GM23338 (cell line): ENCODE results near the gene GMPR. TPM values are rescaled to one million over a fixed set of nuclear protein-coding genes. Genes with fewer than 3 reads are reported as not detected.
"Not testable (repeated sequence)": the region's sequence is repeated elsewhere in the genome, so short reads cannot be mapped to it uniquely, and the experiment has no call there.

Experiments
- ATAC-seq: fragments of 200-7000 bp; cut with Tn5 transposase; 3 replicates; pipeline ENCODE4 v1.9.1; 2020
- DNase-seq: peaks from one replicate; pipeline ENCODE4 v3.0.0-alpha.2; 2015; ENCODE audit warnings: low spot score
- H2AFZ ChIP-seq: fragments of 200-600 bp; sonication (generic); 2 replicates; pipeline ENCODE4 v1.8.0; 2016; ENCODE audit warnings: antibody characterized with exemption, mild to moderate bottlenecking, moderate library complexity
- H3F3A ChIP-seq: fragments of 200-600 bp; sonication (generic); replicated peaks from 2 replicates; pipeline ENCODE4 v1.8.0; 2017; ENCODE audit warnings: antibody characterized with exemption, mixed run types, low read depth
- H3K27ac ChIP-seq: fragments of 200-600 bp; sonication (generic); 2 replicates; pipeline ENCODE4 v1.6.1; 2016; ENCODE audit warnings: low read depth
- H3K27me3 ChIP-seq: fragments of 200-600 bp; sonication (generic); 2 replicates; pipeline ENCODE4 v1.8.0; 2016; ENCODE audit warnings: mild to moderate bottlenecking, mixed run types, moderate library complexity; ENCODE audit not compliant: insufficient read depth
- H3K36me3 ChIP-seq: fragments of 200-600 bp; sonication (generic); 2 replicates; pipeline ENCODE4 v1.8.0; 2016; ENCODE audit warnings: mild to moderate bottlenecking; ENCODE audit not compliant: insufficient read depth
- H3K4me1 ChIP-seq: fragments of 200-600 bp; sonication (generic); 2 replicates; pipeline ENCODE4 v1.8.0; 2016; ENCODE audit warnings: mild to moderate bottlenecking, moderate library complexity; ENCODE audit not compliant: insufficient read depth
- H3K4me2 ChIP-seq: fragments of 200-600 bp; sonication (generic); 2 replicates; pipeline ENCODE4 v1.7.1; 2017; ENCODE audit warnings: mixed run types
- H3K4me3 ChIP-seq: fragments of 200-600 bp; sonication (generic); 2 replicates; pipeline ENCODE4 v1.6.1; 2016; ENCODE audit warnings: mixed run types
- H3K79me2 ChIP-seq: fragments of 200-600 bp; sonication (generic); replicated peaks from 2 replicates; pipeline ENCODE4 v1.8.0; 2017; ENCODE audit warnings: mild to moderate bottlenecking; ENCODE audit not compliant: insufficient read depth
- H3K9me2 ChIP-seq: fragments of 200-600 bp; sonication (generic); 2 replicates; pipeline ENCODE4 v1.8.0; 2017; ENCODE audit not compliant: insufficient read depth
- H4K20me1 ChIP-seq: fragments of 200-600 bp; sonication (generic); replicated peaks from 2 replicates; pipeline ENCODE4 v1.8.0; 2017; ENCODE audit warnings: mild to moderate bottlenecking; ENCODE audit not compliant: insufficient read depth
- H3K27ac Mint-ChIP-seq: 2 replicates; pipeline ENCODE4 v1.8.0; 2020; ENCODE audit warnings: inconsistent platforms, mild to moderate bottlenecking, moderate library complexity, mixed read lengths
- H3K27me3 Mint-ChIP-seq: 3 replicates; pipeline ENCODE4 v1.8.0; 2022; ENCODE audit warnings: low read depth, mild to moderate bottlenecking, moderate library complexity, mixed read lengths, inconsistent platforms; ENCODE audit not compliant: insufficient read depth, poor library complexity
- H3K36me3 Mint-ChIP-seq: 3 replicates; pipeline ENCODE4 v1.8.0; 2021; ENCODE audit warnings: low read depth, mild to moderate bottlenecking, inconsistent platforms, moderate library complexity, mixed read lengths
- H3K4me1 Mint-ChIP-seq: 3 replicates; pipeline ENCODE4 v1.8.0; 2020; ENCODE audit warnings: mild to moderate bottlenecking, inconsistent platforms, mixed read lengths
- H3K4me3 Mint-ChIP-seq: 3 replicates; pipeline ENCODE4 v1.8.0; 2021; ENCODE audit warnings: moderate library complexity, mild to moderate bottlenecking, inconsistent platforms, mixed read lengths
- H3K9me3 Mint-ChIP-seq: 3 replicates; pipeline ENCODE4 v1.8.0; 2020; ENCODE audit warnings: moderate library complexity, mild to moderate bottlenecking, inconsistent platforms, mixed read lengths
- CREB1 ChIP-seq: fragments of 250-450 bp; sonication (Bioruptor Pico); IDR thresholded peaks from 2 replicates; pipeline ENCODE4 v1.5.0; 2020; ENCODE audit warnings: low read depth, mild to moderate bottlenecking, moderate library complexity
- ETS1 ChIP-seq: IDR thresholded peaks from 2 replicates; pipeline ENCODE4 v1.6.1; 2016; ENCODE audit warnings: antibody characterized with exemption
- EZH2 ChIP-seq: fragments of 200-600 bp; sonication (generic); IDR thresholded peaks from one replicate; pipeline ENCODE4 v1.8.0; 2017; ENCODE audit warnings: antibody characterized with exemption, mild to moderate bottlenecking, low read depth; ENCODE audit not compliant: unreplicated experiment
- JUNB ChIP-seq: IDR thresholded peaks from one replicate; pipeline ENCODE4 v1.6.1; 2016; ENCODE audit warnings: antibody characterized with exemption; ENCODE audit not compliant: unreplicated experiment
- NANOG ChIP-seq: IDR thresholded peaks from 2 replicates; pipeline ENCODE4 v1.6.1; 2016; ENCODE audit warnings: antibody characterized with exemption, borderline replicate concordance
- STAT1 ChIP-seq: IDR thresholded peaks from one replicate; pipeline ENCODE4 v1.6.1; 2016; ENCODE audit warnings: antibody characterized with exemption; ENCODE audit not compliant: unreplicated experiment
- ZNF331 ChIP-seq: fragments of 250-450 bp; sonication (Bioruptor Pico); IDR thresholded peaks from 2 replicates; pipeline ENCODE4 v1.5.0; 2020; ENCODE audit warnings: low read depth, mild to moderate bottlenecking, moderate library complexity
- ZNF462 ChIP-seq: fragments of 250-450 bp; sonication (Bioruptor Pico); IDR thresholded peaks from 2 replicates; pipeline ENCODE4 v1.5.0; 2020; ENCODE audit warnings: mild to moderate bottlenecking, moderate library complexity
- polyA plus RNA-seq: library from polyadenylated mRNA; unstranded; fragments of >200 nt; fragmentation: Nextera tagmentation; extraction: Ambion mirVana; gene quantifications from 2 replicates; pipeline ENCODE4 v1.2.1, GENCODE V29; 2016
- total RNA-seq: library from RNA; depleted of rRNA; stranded (reverse); fragments of >200 nt; shearing (Covaris generic); gene quantifications from 2 replicates; pipeline ENCODE4 v1.2.3, GENCODE V29; 2014

GMPR gene
- total and polyA plus RNA-seq, 2 experiments from 2014 or later, result 0.23 to 0.35 TPM

- no peak for TF ChIP-seq ZNF331 (CRISPR knock-in tag)
- no peak for TF ChIP-seq ETS1
- TF ChIP-seq STAT1, result no peak
- TF ChIP-seq NANOG, result no peak
- TF ChIP-seq EZH2, result no peak
- TF ChIP-seq CREB1 (CRISPR knock-in tag), result no peak
- TF ChIP-seq JUNB, result no peak
- TF ChIP-seq ZNF462, result no peak
- H3K36me3 ChIP-seq, result no peaks in the 10 kb centered on the region
- Mint-ChIP-seq H3K27me3 (peaks cover 4% of the 10 kb centered on the region), H3K27ac (no peak overlapping the region), H3K36me3 (no peaks in the 10 kb centered on the region), H3K4me3 (no peak overlapping the region), H3K4me1 (peaks cover 4% of the 10 kb centered on the region; the same call in 2 of the 3 replicates), H3K9me3 (peaks cover 4% of the 10 kb centered on the region; the same call in 1 of the 3 replicates)
- H3K4me2 ChIP-seq, result no peak overlapping the region
- no peaks in the 10 kb centered on the region for H3F3A ChIP-seq
- H4K20me1 ChIP-seq, result no peaks in the 10 kb centered on the region
- H3K4me3 ChIP-seq, result no peak overlapping the region
- H3K79me2 ChIP-seq, result no peaks in the 10 kb centered on the region
- no peaks in the 10 kb centered on the region for H3K9me2 ChIP-seq
- ATAC-seq, result no peak
- H2AFZ ChIP-seq, result no peak overlapping the region
- no peak overlapping the region for H3K27ac ChIP-seq
- 0 out of 2 replicates have a peak, but pooled peaks cover 7% of the 10 kb centered on the region for H3K4me1 ChIP-seq
- H3K27me3 ChIP-seq, result no peaks in the 10 kb centered on the region
- no peak for DNase-seq
Observed at GRCh38 chr6:16224409-16224808, 14.0 kb upstream of the GMPR start.

- not testable (repeated sequence) for H4K20me1 ChIP-seq, H3K9me2 ChIP-seq, H3F3A ChIP-seq, H3K36me3 ChIP-seq, H3K27ac Mint-ChIP-seq, DNase-seq, H3K4me1 ChIP-seq, H3K4me3 Mint-ChIP-seq, H3K4me1 Mint-ChIP-seq, H3K4me3 ChIP-seq, H3K9me3 Mint-ChIP-seq, H3K36me3 Mint-ChIP-seq, H3K27me3 ChIP-seq, H3K4me2 ChIP-seq, H3K79me2 ChIP-seq, ATAC-seq, H3K27me3 Mint-ChIP-seq, H3K27ac ChIP-seq, H2AFZ ChIP-seq
Observed at GRCh38 chr6:16225062-16225731, 13.2 kb upstream of the GMPR start.

GRCh38 chr6:16226117-16227047 is 12.0 kb upstream of the GMPR start:
- not testable (repeated sequence) for H3K4me3 Mint-ChIP-seq, H3K9me2 ChIP-seq, H3K79me2 ChIP-seq, H3K9me3 Mint-ChIP-seq, DNase-seq, H3F3A ChIP-seq, ATAC-seq, H2AFZ ChIP-seq, H4K20me1 ChIP-seq, H3K27ac ChIP-seq, H3K36me3 Mint-ChIP-seq, H3K27me3 ChIP-seq, H3K4me3 ChIP-seq, H3K4me2 ChIP-seq, H3K27ac Mint-ChIP-seq, H3K36me3 ChIP-seq, H3K4me1 Mint-ChIP-seq, H3K4me1 ChIP-seq, H3K27me3 Mint-ChIP-seq
